A549 (cell line): Measurements from ENCODE around the gene TFF1. TPM values are rescaled to one million over a fixed set of nuclear protein-coding genes. Genes with fewer than 3 reads are reported as not detected.

Experiments
- ATAC-seq, 2 experiments: fragments of 200-7000 bp in 1 of 2; fragments of >200 bp in 1 of 2; cut with Nextera tagmentation in 1 of 2; cut with Tn5 transposase in 1 of 2; 3 replicates each; pipeline versions ENCODE4 v1.8.0 to v1.9.1; 2018 to 2020; ENCODE audit warnings: mild to moderate bottlenecking in 1 of 2, moderate library complexity in 1 of 2
- CTCF ChIA-PET: fragments of 300-600 bp; sonication (Branson Sonifier 250); formaldehyde crosslinking; extraction: SDS; loops from one replicate; lab custom pipeline; 2021; ENCODE audit warnings: antibody characterized with exemption, inconsistent platforms; lab: Yijun Ruan, JAX
- POLR2A ChIA-PET: fragments of 350-600 bp; formaldehyde crosslinking; extraction: SDS; loops from one replicate; lab custom pipeline; 2021; ENCODE audit warnings: antibody characterized with exemption, inconsistent platforms; lab: Yijun Ruan, JAX
- DNase-seq, 2 experiments: peaks; one replicate each; pipeline versions ENCODE4 v3.0.0 to v3.0.0-alpha.2; 2011 to 2016; ENCODE audit warnings: low read depth in 1 of 2, low spot score in 1 of 2
- FAIRE-seq: peaks from 2 replicates; lab custom pipeline; 2011; peaks lifted over from hg19 to GRCh38; lab: Jason Lieb, UNC
- H3K27ac ChIP-seq, 2 experiments: fragments of >200 bp; sonication (Bioruptor Twin); formaldehyde crosslinking; 3 replicates each; pipeline ENCODE4 v1.5.1; 2016 to 2017
- H3K4me1 ChIP-seq: fragments of >200 bp; sonication (Bioruptor Twin); formaldehyde crosslinking; 3 replicates; pipeline ENCODE4 v1.6.1; 2016
- H3K4me2 ChIP-seq: fragments of >200 bp; sonication (Bioruptor Twin); formaldehyde crosslinking; 3 replicates; pipeline ENCODE4 v1.6.1; 2016
- H3K4me3 ChIP-seq: fragments of >200 bp; sonication (Bioruptor Twin); formaldehyde crosslinking; 3 replicates; pipeline ENCODE4 v1.5.1; 2016
- H3K9me3 ChIP-seq: fragments of >200 bp; sonication (Bioruptor Twin); formaldehyde crosslinking; 3 replicates; pipeline ENCODE4 v1.6.1; 2016
- ATOH8 ChIP-seq: fragments of 250-450 bp; sonication (Bioruptor Pico); IDR thresholded peaks from 2 replicates; pipeline ENCODE4 v1.5.0; 2020; ENCODE audit warnings: low read depth, mild to moderate bottlenecking, moderate library complexity
- BCL3 ChIP-seq: fragments of >200 bp; sonication (Bioruptor Twin); formaldehyde crosslinking; IDR thresholded peaks from 3 replicates; pipeline ENCODE4 v1.6.1; 2016
- CBX2 ChIP-seq: fragments of 200-600 bp; sonication (generic); IDR thresholded peaks from 2 replicates; pipeline ENCODE4 v1.6.1; 2016; ENCODE audit warnings: low read depth, mild to moderate bottlenecking, borderline replicate concordance
- CBX8 ChIP-seq: fragments of 200-600 bp; sonication (generic); IDR thresholded peaks from 2 replicates; pipeline ENCODE4 v1.6.1; 2016
- CTCF ChIP-seq: fragments of >200 bp; sonication (Bioruptor Twin); formaldehyde crosslinking; IDR thresholded peaks from 3 replicates; pipeline ENCODE4 v1.5.1; 2016
- E2F6 ChIP-seq: IDR thresholded peaks from 2 replicates; pipeline ENCODE4 v1.6.1; 2012; ENCODE audit warnings: low read depth, borderline replicate concordance
- EHF ChIP-seq: fragments of 250-450 bp; sonication (Bioruptor Pico); IDR thresholded peaks from 2 replicates; pipeline ENCODE4 v1.5.0; 2020; ENCODE audit warnings: mild to moderate bottlenecking
- ESRRA ChIP-seq: fragments of 150-350 bp; IDR thresholded peaks from 2 replicates; pipeline ENCODE4 v1.6.1; 2014; ENCODE audit warnings: mild to moderate bottlenecking, low read length, borderline replicate concordance
- FOSL2 ChIP-seq, 2 experiments: fragments of 450-650 bp in 1 of 2; fragments of >200 bp in 1 of 2; sonication (Bioruptor Twin) in 1 of 2; formaldehyde crosslinking; IDR thresholded peaks; 2 replicates each; pipeline versions ENCODE4 v1.5.0 to v1.6.1; 2016 to 2020; ENCODE audit warnings: mild to moderate bottlenecking in 1 of 2, moderate library complexity in 1 of 2
- GATA3 ChIP-seq: IDR thresholded peaks from 2 replicates; pipeline ENCODE4 v1.6.1; 2012; ENCODE audit warnings: borderline replicate concordance
- HES2 ChIP-seq: fragments of >200 bp; sonication (Bioruptor Twin); formaldehyde crosslinking; IDR thresholded peaks from 2 replicates; pipeline ENCODE4 v1.6.1; 2016
- HMGXB4 ChIP-seq: fragments of 250-450 bp; sonication (Bioruptor Pico); IDR thresholded peaks from 2 replicates; pipeline ENCODE4 v1.5.0; 2021; ENCODE audit warnings: mild to moderate bottlenecking, moderate library complexity, borderline replicate concordance
- HOXB13 ChIP-seq: fragments of 250-450 bp; sonication (Bioruptor Pico); IDR thresholded peaks from 2 replicates; pipeline ENCODE4 v1.5.0; 2020; ENCODE audit warnings: low read depth, mild to moderate bottlenecking, moderate library complexity
- HOXB5 ChIP-seq: fragments of 250-450 bp; sonication (Bioruptor Pico); IDR thresholded peaks from 2 replicates; pipeline ENCODE4 v1.5.0; 2020; ENCODE audit warnings: mild to moderate bottlenecking, moderate library complexity
- JUN ChIP-seq, 2 experiments: fragments of >200 bp; sonication (Bioruptor Twin); formaldehyde crosslinking; IDR thresholded peaks; 2 replicates in 1 of 2; 3 replicates in 1 of 2; pipeline ENCODE4 v1.6.1; 2016 to 2017
- KDM1A ChIP-seq: fragments of 200-600 bp; sonication (generic); IDR thresholded peaks from 2 replicates; pipeline ENCODE4 v1.6.1; 2016; ENCODE audit warnings: low read depth, mild to moderate bottlenecking
- MAX ChIP-seq: IDR thresholded peaks from 2 replicates; pipeline ENCODE4 v1.6.1; 2012
- NFE2L2 ChIP-seq: fragments of 150-350 bp; conservative IDR thresholded peaks from 2 replicates; pipeline ENCODE4 v1.6.1; 2014; ENCODE audit warnings: low read length
- NPAS2 ChIP-seq: fragments of 250-450 bp; sonication (Bioruptor Pico); IDR thresholded peaks from 2 replicates; pipeline ENCODE4 v1.8.0; 2022; ENCODE audit warnings: mild to moderate bottlenecking, moderate library complexity, borderline replicate concordance
- NR3C1 ChIP-seq: fragments of >200 bp; sonication (Bioruptor Twin); formaldehyde crosslinking; IDR thresholded peaks from 3 replicates; pipeline ENCODE4 v1.6.1; 2017
- POLR2AphosphoS2 ChIP-seq: conservative IDR thresholded peaks from 2 replicates; pipeline ENCODE4 v1.6.1; 2012; ENCODE audit warnings: low read length, improper control_type of control experiment, inconsistent platforms
- RARB ChIP-seq: fragments of 250-450 bp; sonication (Bioruptor Pico); IDR thresholded peaks from 2 replicates; pipeline ENCODE4 v1.8.0; 2021; ENCODE audit warnings: mild to moderate bottlenecking, moderate library complexity
- SMC3 ChIP-seq: fragments of >200 bp; sonication (Bioruptor Twin); formaldehyde crosslinking; IDR thresholded peaks from 3 replicates; pipeline ENCODE4 v1.6.1; 2018; ENCODE audit warnings: inconsistent platforms
- TFCP2L1 ChIP-seq: fragments of 250-450 bp; sonication (Bioruptor Pico); IDR thresholded peaks from 2 replicates; pipeline ENCODE4 v1.5.0; 2021; ENCODE audit warnings: mild to moderate bottlenecking
- USF2 ChIP-seq: fragments of 450-650 bp; IDR thresholded peaks from 2 replicates; pipeline ENCODE4 v1.6.1; 2014; ENCODE audit warnings: antibody characterized with exemption
- ZNF302 ChIP-seq: fragments of 250-450 bp; sonication (Bioruptor Pico); IDR thresholded peaks from 2 replicates; pipeline ENCODE4 v1.9.0; 2021; ENCODE audit warnings: inconsistent platforms, mild to moderate bottlenecking, moderate library complexity
- ZSCAN20 ChIP-seq: fragments of 250-450 bp; sonication (Bioruptor Pico); IDR thresholded peaks from 2 replicates; pipeline ENCODE4 v1.8.0; 2022; ENCODE audit warnings: mild to moderate bottlenecking, moderate library complexity
- WGBS: methylation state at CpG from one replicate; pipeline ENCODE4 v1.1.6; 2017; ENCODE audit errors: missing lambda C conversion rate; 5-methylcytosine and 5-hydroxymethylcytosine counted together
- polyA plus RNA-seq, 4 experiments: library from polyadenylated mRNA; depleted of rRNA in 3 of 4; stranded (reverse); fragments of >200 nt; fragmentation: RNase III in 1 of 4; extraction: RNeasy Plus Mini Kit Qiagen cat#74134 plus additional on column Dnase treatment in 1 of 4; gene quantifications; 2 replicates in 3 of 4; 3 replicates in 1 of 4; pipeline ENCODE4 v1.2.3, GENCODE V29; 2011 to 2017

TFF1 gene
- polyA plus RNA-seq, 2 of the 4 experiments (the other 2 are of a cell fraction) = 1.0 to 5.8 TPM

- TF ChIP-seq CBX2 = no peak
- TF ChIP-seq NFE2L2 = no peak
These were observed 8.1 kb upstream of the TFF1 start (continued) for GRCh38 chr21:42374457-42374856.

GRCh38 chr21:42373908-42374455 is 7.6 kb upstream of the TFF1 start:
- FAIRE-seq (no peak), DNase-seq (no peak), ATAC-seq (no peak)
- no peak for TF ChIP-seq HOXB5 (CRISPR knock-in tag)
- TF ChIP-seq FOSL2 (IDR thresholded peaks at IDR 0.05) = no peak
- TF ChIP-seq FOSL2 (CRISPR knock-in tag; IDR thresholded peaks at IDR 0.05) = no peak
- no peak for TF ChIP-seq CBX2
- TF ChIP-seq ZNF302 (CRISPR knock-in tag) = no peak
- TF ChIP-seq JUN (IDR thresholded peaks at IDR 0.05) = no peak
- no peak for TF ChIP-seq USF2
- TF ChIP-seq GATA3 = no peak
- no peak for TF ChIP-seq HMGXB4 (CRISPR knock-in tag)
- no peak for TF ChIP-seq HES2
- TF ChIP-seq NR3C1 = no peak
- TF ChIP-seq MAX = no peak
- no peak for TF ChIP-seq POLR2AphosphoS2
- no peak overlapping the region for H3K27ac ChIP-seq
- no peaks in the 10 kb centered on the region; the same call in 2 of the 3 replicates for H3K4me1 ChIP-seq
- ChIA-PET POLR2A (no interaction called here), CTCF (no interaction called here)
- no peak overlapping the region for H3K4me3 ChIP-seq
- WGBS = 62% methylated on average over 3 of the region's 16 CpGs
- H3K4me2 ChIP-seq = no peak overlapping the region
- H3K9me3 ChIP-seq = no peaks in the 10 kb centered on the region

- POLR2A ChIA-PET = no interaction called here
- Histone ChIP-seq H3K4me1 (no peaks in the 10 kb centered on the region; the same call in 2 of the 3 replicates), H3K27ac (no peak overlapping the region), H3K9me3 (no peaks in the 10 kb centered on the region), H3K4me3 (no peak overlapping the region), H3K4me2 (no peak overlapping the region)
- CTCF ChIA-PET = no interaction called here
- no peak for FAIRE-seq
- DNase-seq = no peak
- no peak for ATAC-seq
- WGBS = 69% methylated on average over 15 of the region's 25 CpGs
- TF ChIP-seq ATOH8 (CRISPR knock-in tag) = no peak
- no peak for TF ChIP-seq HOXB13 (CRISPR knock-in tag)
- TF ChIP-seq CTCF = no peak
- no peak for TF ChIP-seq HOXB5 (CRISPR knock-in tag)
- TF ChIP-seq ZSCAN20 = no peak
- no peak for TF ChIP-seq RARB (CRISPR knock-in tag)
- TF ChIP-seq TFCP2L1 = no peak
- TF ChIP-seq ZNF302 (CRISPR knock-in tag) = no peak
- no peak for TF ChIP-seq BCL3
- TF ChIP-seq ESRRA = no peak
- TF ChIP-seq NPAS2 = no peak
- TF ChIP-seq EHF (CRISPR knock-in tag) = no peak
- TF ChIP-seq CBX8 = no peak
- no peak for TF ChIP-seq E2F6
- TF ChIP-seq HES2 = no peak
- no peak for TF ChIP-seq KDM1A
- no peak for TF ChIP-seq SMC3
These were observed 7.0 kb upstream of the TFF1 start for GRCh38 chr21:42373196-42373907.
